Measurements from ENCODE around the gene CCDC134.
"Not testable (repeated sequence)": the region's sequence is repeated elsewhere in the genome, so short reads cannot be mapped to it uniquely, and the experiment has no call there.

The CCDC134 gene

DNA sequence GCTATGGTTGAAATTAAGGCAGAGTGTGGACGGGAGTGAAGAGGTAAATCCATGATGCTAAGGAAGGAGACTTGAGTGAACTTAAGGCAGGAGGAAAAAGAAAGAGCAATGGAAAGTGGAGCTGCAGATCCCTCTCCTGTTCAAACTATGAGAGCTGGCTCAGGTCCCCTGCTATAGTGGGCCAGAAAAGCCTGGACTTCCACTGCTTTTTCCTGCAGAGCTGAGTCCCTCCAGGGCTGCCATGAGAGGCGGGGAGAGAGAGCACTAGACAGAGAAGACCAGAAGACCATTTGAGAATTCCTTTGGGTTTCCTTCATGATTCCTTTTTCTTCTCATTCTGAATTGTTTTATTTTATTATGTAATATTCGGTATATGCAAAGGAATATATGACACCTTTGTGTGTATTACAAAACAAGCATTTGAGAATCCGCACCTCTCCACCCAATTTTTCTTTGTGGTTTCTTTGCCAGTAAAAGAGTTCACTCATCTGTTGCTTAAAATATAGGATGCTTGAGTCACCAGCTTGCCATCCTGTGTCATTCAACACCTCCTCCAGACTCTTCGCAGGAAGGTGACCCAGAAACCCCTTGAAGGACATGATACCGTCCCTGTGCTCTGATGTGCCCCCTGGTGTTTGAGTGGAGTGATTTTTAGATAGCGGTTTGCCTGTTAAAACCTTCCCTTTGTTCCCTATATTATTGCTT lies 56.8 kb downstream of the CCDC134 start:
- in situ Hi-C loops (cut with HindIII; ENCODE audit: low sequenced_read_pairs) = no loop called here
- H3K4me3 ChIP-seq (ENCODE audit: low read depth, low read length) = no peak overlapping the region
- DNase-seq (ENCODE audit: low read depth) = peak; percentile 11
- TF ChIP-seq, protein P1, sequence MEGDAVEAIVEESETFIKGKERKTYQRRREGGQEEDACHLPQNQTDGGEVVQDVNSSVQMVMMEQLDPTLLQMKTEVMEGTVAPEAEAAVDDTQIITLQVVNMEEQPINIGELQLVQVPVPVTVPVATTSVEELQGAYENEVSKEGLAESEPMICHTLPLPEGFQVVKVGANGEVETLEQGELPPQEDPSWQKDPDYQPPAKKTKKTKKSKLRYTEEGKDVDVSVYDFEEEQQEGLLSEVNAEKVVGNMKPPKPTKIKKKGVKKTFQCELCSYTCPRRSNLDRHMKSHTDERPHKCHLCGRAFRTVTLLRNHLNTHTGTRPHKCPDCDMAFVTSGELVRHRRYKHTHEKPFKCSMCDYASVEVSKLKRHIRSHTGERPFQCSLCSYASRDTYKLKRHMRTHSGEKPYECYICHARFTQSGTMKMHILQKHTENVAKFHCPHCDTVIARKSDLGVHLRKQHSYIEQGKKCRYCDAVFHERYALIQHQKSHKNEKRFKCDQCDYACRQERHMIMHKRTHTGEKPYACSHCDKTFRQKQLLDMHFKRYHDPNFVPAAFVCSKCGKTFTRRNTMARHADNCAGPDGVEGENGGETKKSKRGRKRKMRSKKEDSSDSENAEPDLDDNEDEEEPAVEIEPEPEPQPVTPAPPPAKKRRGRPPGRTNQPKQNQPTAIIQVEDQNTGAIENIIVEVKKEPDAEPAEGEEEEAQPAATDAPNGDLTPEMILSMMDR (IDR thresholded peaks at IDR 0.05; ENCODE audit: low read depth, low read length, missing control alignments) = peak; percentile 63

DNA sequence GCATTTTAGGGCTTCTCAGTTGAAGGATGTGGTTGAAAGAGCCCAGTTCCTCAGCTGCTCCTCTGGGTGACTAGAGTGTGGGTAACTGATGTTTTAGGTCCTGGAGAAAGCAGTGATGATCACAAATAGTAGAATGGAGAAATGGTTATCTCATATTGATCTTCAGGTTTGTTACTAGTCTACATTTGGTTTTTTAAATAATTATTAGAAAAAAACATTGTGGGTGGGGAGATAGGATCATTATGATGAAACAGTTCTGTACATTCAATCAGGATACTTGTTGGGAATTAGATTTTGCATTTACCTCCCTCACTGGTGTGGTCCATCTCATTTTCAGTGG lies 57.4 kb downstream of the CCDC134 start:
- no peak overlapping the region for H3K4me3 ChIP-seq (ENCODE audit: low read depth, low read length)
- no peak for DNase-seq (ENCODE audit: low read depth)
- TF ChIP-seq, protein P1 (IDR thresholded peaks at IDR 0.05; ENCODE audit: low read depth, low read length, missing control alignments) = no peak
- in situ Hi-C loops (cut with HindIII; ENCODE audit: low sequenced_read_pairs) = no loop called here

DNA sequence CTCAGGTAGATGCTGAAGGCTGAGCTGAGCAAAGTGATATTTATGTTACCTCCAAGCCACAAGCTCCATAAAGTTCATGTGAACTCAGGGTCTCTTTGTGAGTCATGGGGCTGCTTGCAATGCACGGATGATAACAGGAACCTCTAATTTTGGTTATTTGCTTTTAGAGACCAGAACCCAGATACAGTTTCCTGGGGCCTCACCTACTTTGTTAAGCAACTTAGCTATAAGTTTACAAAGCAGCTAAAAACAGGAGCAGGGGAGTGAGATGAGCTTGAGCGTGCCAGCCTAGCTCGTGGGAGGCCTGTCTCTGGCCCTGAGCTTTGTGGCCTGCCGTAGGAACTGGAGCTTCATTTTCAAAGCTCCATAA lies 61.7 kb downstream of the CCDC134 start:
- no peak for DNase-seq (ENCODE audit: low read depth)
- in situ Hi-C loops (cut with HindIII; ENCODE audit: low sequenced_read_pairs) = no loop called here
- H3K4me3 ChIP-seq (ENCODE audit: low read depth, low read length) = no peak overlapping the region
- TF ChIP-seq, protein P1 (IDR thresholded peaks at IDR 0.05; ENCODE audit: low read depth, low read length, missing control alignments) = no peak

DNA sequence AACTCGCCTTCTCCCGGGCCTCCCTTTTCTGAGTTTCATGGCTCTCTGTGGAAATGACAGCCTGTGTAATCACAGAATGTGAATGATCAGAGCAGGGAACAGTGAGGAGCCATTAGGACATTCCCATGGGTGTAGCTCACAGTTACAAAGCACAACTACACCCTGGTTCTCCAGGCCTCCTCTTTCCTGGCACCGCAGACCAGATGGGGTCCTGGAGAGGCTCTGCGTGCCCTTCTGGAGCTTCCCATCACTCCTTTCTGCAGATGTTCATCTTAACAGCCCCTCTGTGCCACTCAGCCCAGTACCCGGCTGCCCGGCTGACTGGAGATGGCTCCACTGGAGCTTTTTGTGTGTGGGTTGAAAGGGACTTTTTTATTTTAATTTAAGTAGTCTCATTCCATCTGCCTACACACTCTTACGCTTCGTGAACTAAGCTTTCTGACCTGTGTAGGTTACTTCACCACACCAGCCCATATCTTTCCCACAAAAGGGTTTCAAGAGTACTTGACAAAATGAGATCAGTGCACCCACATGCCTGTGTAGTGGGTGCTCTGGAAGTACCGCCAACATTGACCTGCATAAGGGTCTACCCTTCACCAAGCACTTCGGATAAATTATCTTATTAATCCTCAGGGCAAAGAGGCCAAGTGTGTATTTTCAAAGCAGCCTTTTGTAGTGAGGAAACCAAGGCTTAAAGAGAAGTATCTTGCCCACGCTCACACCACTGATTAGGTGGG lies 62.2 kb downstream of the CCDC134 start:
- DNase-seq (ENCODE audit: low read depth) = no peak
- in situ Hi-C loops (cut with HindIII; ENCODE audit: low sequenced_read_pairs) = no loop called here
- TF ChIP-seq, protein P1 (IDR thresholded peaks at IDR 0.05; ENCODE audit: low read depth, low read length, missing control alignments) = no peak
- H3K4me3 ChIP-seq (ENCODE audit: low read depth, low read length) = no peak overlapping the region

DNA sequence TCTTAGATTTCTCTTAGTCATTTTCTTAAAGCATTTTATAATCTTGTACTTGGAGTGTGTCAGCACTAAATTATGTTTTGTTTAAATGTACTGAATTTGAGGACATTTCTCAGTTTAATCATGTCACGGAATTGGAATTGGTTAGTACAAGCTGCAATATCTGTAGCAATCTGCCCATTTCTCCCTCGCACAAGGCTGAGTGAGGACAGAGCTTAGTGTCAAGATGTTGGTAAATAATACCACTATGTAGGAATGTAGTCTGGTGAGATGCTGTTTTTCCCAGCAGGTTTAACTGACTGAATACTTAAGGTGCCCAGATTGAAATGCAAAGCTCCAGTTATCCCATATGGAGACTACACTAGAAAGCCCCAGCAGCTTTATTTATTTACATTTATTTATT lies 63.0 kb downstream of the CCDC134 start:
- in situ Hi-C loops (cut with HindIII; ENCODE audit: low sequenced_read_pairs) = no loop called here
- DNase-seq (ENCODE audit: low read depth) = no peak
- TF ChIP-seq, protein P1 (IDR thresholded peaks at IDR 0.05; ENCODE audit: low read depth, low read length, missing control alignments) = no peak
- H3K4me3 ChIP-seq (ENCODE audit: low read depth, low read length) = no peak overlapping the region

DNA sequence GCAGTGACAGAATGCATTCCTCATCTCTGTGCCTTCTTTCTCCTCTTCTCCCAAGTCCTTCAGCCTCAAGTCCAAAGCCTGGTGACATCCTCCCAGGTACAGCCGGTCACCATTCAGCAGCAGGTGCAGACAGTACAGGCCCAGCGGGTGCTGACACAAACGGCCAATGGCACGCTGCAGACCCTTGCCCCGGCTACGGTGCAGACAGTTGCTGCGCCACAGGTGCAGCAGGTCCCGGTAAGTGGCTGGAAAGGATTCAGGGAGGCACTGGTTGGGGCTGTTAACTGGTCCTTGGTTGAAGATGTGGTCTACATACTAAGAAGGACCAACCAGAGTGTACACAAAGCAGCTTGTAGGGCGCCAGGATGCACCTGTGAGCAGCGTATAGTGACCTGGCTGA lies 68.1 kb downstream of the CCDC134 start:
- in situ Hi-C loops (cut with HindIII; ENCODE audit: low sequenced_read_pairs) = no loop called here
- no peak for DNase-seq (ENCODE audit: low read depth)
- TF ChIP-seq, protein P1 (IDR thresholded peaks at IDR 0.05; ENCODE audit: low read depth, low read length, missing control alignments) = no peak
- no peak overlapping the region for H3K4me3 ChIP-seq (ENCODE audit: low read depth, low read length)

DNA sequence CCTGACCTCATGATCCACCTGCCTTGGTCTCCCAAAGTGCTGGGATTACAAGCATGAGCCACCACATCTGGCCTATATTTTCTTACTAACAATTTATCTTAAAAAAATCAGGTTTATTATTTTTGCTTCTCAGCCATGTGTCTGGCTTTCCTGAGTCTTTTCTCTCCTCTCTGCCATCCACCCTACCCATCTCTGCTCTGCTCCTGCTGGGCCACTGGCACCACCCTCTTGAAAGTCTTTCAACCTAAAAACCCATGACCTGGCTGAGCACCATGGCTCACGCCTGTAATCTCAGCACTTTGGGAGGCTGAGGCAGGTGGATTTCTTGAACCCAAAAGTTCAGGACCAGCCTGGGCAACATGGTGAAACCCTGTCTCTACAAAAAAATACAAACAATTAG lies 69.6 kb downstream of the CCDC134 start:
- H3K4me3 ChIP-seq (ENCODE audit: low read depth, low read length); DNase-seq (ENCODE audit: low read depth); in situ Hi-C loops (cut with HindIII; ENCODE audit: low sequenced_read_pairs): not testable (repeated sequence)

Measured in astrocyte of the cerebellum (primary cell).